GM12891 (cell line): Measurements from ENCODE around the gene SEMA6A.
"Not testable (repeated sequence)": the region's sequence is repeated elsewhere in the genome, so short reads cannot be mapped to it uniquely, and the experiment has no call there.

Experiments
- DNase-seq: peaks from one replicate; pipeline ENCODE4 v3.0.0; 2011; ENCODE audit warnings: low spot score; ENCODE audit not compliant: insufficient read length
- FAIRE-seq: peaks from 2 replicates; lab custom pipeline; 2011; peaks lifted over from hg19 to GRCh38; lab: Jason Lieb, UNC
- PAX5 ChIP-seq: IDR thresholded peaks from 2 replicates; pipeline ENCODE4 v1.6.1; 2011; ENCODE audit warnings: low read length, moderate library complexity, mild to moderate bottlenecking; ENCODE audit not compliant: insufficient read depth, severe bottlenecking
- POLR2A ChIP-seq: IDR thresholded peaks from 2 replicates; pipeline ENCODE4 v1.6.1; 2011; ENCODE audit warnings: low read depth, low read length, control low read depth
- POLR2AphosphoS5 ChIP-seq: IDR thresholded peaks from 2 replicates; pipeline ENCODE4 v1.6.1; 2011; ENCODE audit warnings: low read depth, low read length, control low read depth
- POU2F2 ChIP-seq: IDR thresholded peaks from 2 replicates; pipeline ENCODE4 v1.6.1; 2011; ENCODE audit warnings: low read depth, mild to moderate bottlenecking, control low read depth, low read length, moderate library complexity
- SPI1 ChIP-seq: IDR thresholded peaks from 2 replicates; pipeline ENCODE4 v1.6.1; 2011; ENCODE audit warnings: low read depth, low read length, control low read depth
- TAF1 ChIP-seq: IDR thresholded peaks from 2 replicates; pipeline ENCODE4 v1.6.1; 2011; ENCODE audit warnings: low read depth, low read length, control low read depth

SEMA6A gene

DNA sequence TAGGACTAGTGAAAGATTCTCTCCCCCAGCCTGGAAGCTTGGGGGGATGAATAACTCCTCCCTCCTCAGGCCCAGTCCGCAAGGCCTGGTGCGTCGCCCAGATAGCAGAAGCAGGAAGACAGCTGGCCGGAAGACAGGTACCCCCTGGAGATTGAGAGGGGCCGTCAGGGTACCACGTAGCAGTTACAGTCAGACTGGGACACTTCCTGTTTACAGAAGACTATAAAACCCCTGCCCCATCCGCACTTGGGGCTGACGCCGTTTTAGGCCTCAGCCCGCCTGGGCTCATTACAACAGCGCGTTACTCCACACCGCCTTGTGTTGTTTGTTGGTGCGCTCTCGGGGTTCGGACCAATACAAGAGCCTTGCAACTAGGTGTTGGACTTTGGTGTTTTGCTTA lies 15.4 kb downstream of the SEMA6A start:
- FAIRE-seq (no peak), DNase-seq (no peak)
- TF ChIP-seq POLR2A (no peak), TAF1 (no peak), SPI1 (no peak), POU2F2 (no peak), PAX5 (no peak), POLR2AphosphoS5 (no peak)

GRCh38 chr5:116557669-116558271 lies 16.9 kb downstream of the SEMA6A start:
- TF ChIP-seq POLR2AphosphoS5 (no peak), SPI1 (no peak), POU2F2 (no peak), POLR2A (no peak), TAF1 (no peak), PAX5 (no peak)
- FAIRE-seq, result no peak
- DNase-seq, result no peak

GRCh38 chr5:116554764-116555163 lies 19.9 kb downstream of the SEMA6A start:
- TF ChIP-seq PAX5 (no peak), TAF1 (no peak), POU2F2 (no peak), POLR2A (no peak), POLR2AphosphoS5 (no peak), SPI1 (no peak)
- FAIRE-seq, result no peak
- DNase-seq, result no peak

- TF ChIP-seq PAX5 (no peak), TAF1 (no peak), POLR2AphosphoS5 (no peak), SPI1 (no peak), POLR2A (no peak), POU2F2 (no peak)
- FAIRE-seq, result no peak
These were observed 21.3 kb downstream of the SEMA6A start for GRCh38 chr5:116553366-116553765.

GRCh38 chr5:116550082-116550481 lies 24.5 kb downstream of the SEMA6A start:
- TF ChIP-seq SPI1 (no peak), POLR2A (no peak), POU2F2 (no peak), PAX5 (no peak), POLR2AphosphoS5 (no peak), TAF1 (no peak)
- DNase-seq, result no peak
- no peak for FAIRE-seq

More at GRCh38 chr5:116553366-116553765, 21.3 kb downstream of the SEMA6A start:
- no peak for DNase-seq

DNA sequence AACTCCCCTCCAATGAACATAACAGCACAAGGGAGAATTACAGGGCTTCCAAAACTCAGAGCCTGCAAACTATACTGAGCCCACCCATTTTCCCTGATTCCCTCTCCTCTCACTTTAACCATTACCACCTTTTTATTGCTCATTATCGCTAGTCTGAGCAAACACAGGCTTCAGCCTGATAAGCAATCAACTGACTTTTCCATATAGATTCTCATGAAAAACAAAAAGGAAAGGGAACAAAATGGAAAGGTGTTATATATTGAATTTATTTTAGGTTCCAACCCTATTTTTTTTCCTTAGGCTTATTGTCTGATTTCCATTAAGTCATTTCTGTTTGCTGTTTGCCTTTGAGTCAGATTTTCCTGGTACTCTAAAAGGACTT lies 27.9 kb downstream of the SEMA6A start:
- TF ChIP-seq POU2F2, result no peak
- no peak for TF ChIP-seq TAF1
- TF ChIP-seq POLR2AphosphoS5, result no peak
- no peak for TF ChIP-seq POLR2A
- no peak for TF ChIP-seq PAX5
- no peak for TF ChIP-seq SPI1
- FAIRE-seq (no peak), DNase-seq (no peak)

- FAIRE-seq (no peak), DNase-seq (no peak)
- TF ChIP-seq SPI1, result no peak
- no peak for TF ChIP-seq PAX5
These were observed 28.4 kb downstream of the SEMA6A start for GRCh38 chr5:116546033-116546742.

GRCh38 chr5:116545465-116545864 lies 29.2 kb downstream of the SEMA6A start:
- not testable (repeated sequence) for DNase-seq, FAIRE-seq

DNA sequence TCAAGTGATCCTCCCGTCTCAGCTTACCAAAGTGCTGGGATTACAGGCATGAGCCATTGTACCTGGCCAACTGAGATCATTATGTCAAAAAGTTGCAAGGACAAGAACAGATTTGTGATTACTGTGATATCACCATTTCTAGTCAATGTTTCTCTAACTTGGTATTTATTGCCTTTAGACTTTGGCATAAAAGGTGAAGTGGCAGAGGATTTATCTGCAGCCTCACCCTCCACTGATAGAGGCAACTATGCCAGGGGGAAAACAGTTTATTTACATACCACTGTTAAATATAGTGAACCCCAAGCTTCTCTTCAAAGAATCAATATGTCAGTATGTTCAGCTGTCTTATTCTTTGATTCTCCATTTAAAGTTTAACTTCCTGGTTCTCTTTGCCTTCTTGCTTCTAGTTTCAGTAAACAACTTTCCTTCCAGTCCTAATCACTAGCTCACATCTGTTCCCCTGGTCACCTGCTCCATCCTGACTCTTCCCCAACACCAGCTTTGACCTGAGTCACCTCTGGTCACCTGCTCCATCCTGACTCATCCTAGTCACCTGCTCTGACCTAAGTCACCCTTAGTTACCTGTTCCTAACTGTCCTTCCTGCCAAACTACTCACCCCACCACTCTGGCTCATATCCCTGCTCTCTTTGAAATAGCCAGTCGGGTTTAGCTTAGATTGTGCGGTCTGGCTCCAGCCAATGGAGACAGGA lies 29.9 kb downstream of the SEMA6A start:
- FAIRE-seq (no peak), DNase-seq (no peak)
- TF ChIP-seq TAF1 (no peak), POLR2AphosphoS5 (no peak), PAX5 (no peak), SPI1 (no peak), POLR2A (no peak), POU2F2 (no peak)

- TF ChIP-seq POLR2AphosphoS5, result no peak
- no peak for TF ChIP-seq POLR2A
- TF ChIP-seq POU2F2, result no peak
- TF ChIP-seq PAX5, result no peak
- TF ChIP-seq SPI1, result no peak
- TF ChIP-seq TAF1, result no peak
- no peak for FAIRE-seq
These were observed 31.1 kb downstream of the SEMA6A start for GRCh38 chr5:116543501-116543900.

GRCh38 chr5:116542619-116543018 lies 32.0 kb downstream of the SEMA6A start:
- no peak for DNase-seq
- TF ChIP-seq POU2F2 (no peak), POLR2A (no peak), POLR2AphosphoS5 (no peak), PAX5 (no peak), TAF1 (no peak), SPI1 (no peak)
- no peak for FAIRE-seq

More at GRCh38 chr5:116543501-116543900, 31.1 kb downstream of the SEMA6A start:
- DNase-seq, result no peak
